Gastroesophageal sphincter (tissue), 3 donors: ENCODE measurements around the gene FSD1L.

Experiments
- EP300 ChIP-seq: sonication (generic); formaldehyde crosslinking; IDR thresholded peaks from one replicate; pipeline ENCODE4 v1.6.1; 2017; ENCODE audit warnings: antibody characterized with exemption, mild to moderate bottlenecking
- POLR2A ChIP-seq, 2 donors: fragments of 450-650 bp; IDR thresholded peaks; one replicate each; pipeline ENCODE4 v1.6.1; 2017; ENCODE audit warnings: antibody characterized with exemption in 2 of 2, mild to moderate bottlenecking in 2 of 2, moderate library complexity in 1 of 2
- POLR2AphosphoS5 ChIP-seq: sonication (generic); formaldehyde crosslinking; IDR thresholded peaks from one replicate; pipeline ENCODE4 v1.6.1; 2017; ENCODE audit warnings: antibody characterized with exemption
- TF ChIP-seq, protein P1 (sequence below), 4 experiments: fragments of 200-600 bp in 2 of 4; fragments of 450-650 bp in 2 of 4; sonication (generic) in 1 of 4; IDR thresholded peaks; one replicate each; pipeline ENCODE4 v1.5.1; 2017 to 2019; ENCODE audit warnings: antibody characterized with exemption in 4 of 4, mild to moderate bottlenecking in 2 of 4, moderate library complexity in 2 of 4

GRCh38 chr9:105503881-105504280 is 56.0 kb downstream of the FSD1L start:
- TF ChIP-seq, protein P1, sequence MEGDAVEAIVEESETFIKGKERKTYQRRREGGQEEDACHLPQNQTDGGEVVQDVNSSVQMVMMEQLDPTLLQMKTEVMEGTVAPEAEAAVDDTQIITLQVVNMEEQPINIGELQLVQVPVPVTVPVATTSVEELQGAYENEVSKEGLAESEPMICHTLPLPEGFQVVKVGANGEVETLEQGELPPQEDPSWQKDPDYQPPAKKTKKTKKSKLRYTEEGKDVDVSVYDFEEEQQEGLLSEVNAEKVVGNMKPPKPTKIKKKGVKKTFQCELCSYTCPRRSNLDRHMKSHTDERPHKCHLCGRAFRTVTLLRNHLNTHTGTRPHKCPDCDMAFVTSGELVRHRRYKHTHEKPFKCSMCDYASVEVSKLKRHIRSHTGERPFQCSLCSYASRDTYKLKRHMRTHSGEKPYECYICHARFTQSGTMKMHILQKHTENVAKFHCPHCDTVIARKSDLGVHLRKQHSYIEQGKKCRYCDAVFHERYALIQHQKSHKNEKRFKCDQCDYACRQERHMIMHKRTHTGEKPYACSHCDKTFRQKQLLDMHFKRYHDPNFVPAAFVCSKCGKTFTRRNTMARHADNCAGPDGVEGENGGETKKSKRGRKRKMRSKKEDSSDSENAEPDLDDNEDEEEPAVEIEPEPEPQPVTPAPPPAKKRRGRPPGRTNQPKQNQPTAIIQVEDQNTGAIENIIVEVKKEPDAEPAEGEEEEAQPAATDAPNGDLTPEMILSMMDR (IDR thresholded peaks at IDR 0.05): no peak
- no peak for TF ChIP-seq POLR2A (IDR thresholded peaks at IDR 0.05)
- TF ChIP-seq POLR2AphosphoS5: no peak
- no peak for TF ChIP-seq EP300
